HuH-7.5 (cell line): ENCODE data around the gene SEC31B.
A peak's percentile ranks its signal among the peaks of the same experiment; 100 is the strongest.

Experiments used
- DNase-seq: peaks from one replicate; pipeline ENCODE4 v3.0.0; 2011; ENCODE audit warnings: low spot score

The SEC31B gene

GRCh38 chr10:100519311-100520051, at the start of gene SEC31B:
Gene SEC31B, minus strand, starts transcription at chr10:100519861. Its CDS starts 2,909 bp downstream, at chr10:100516952.
- peak; percentile 78 for DNase-seq

GRCh38 chr10:100568912-100569311, 49.3 kb upstream of the SEC31B start:
- no peak for DNase-seq

- no peak for DNase-seq
These were observed 48.2 kb upstream of the SEC31B start for GRCh38 chr10:100567826-100568225.

GRCh38 chr10:100567249-100567648, 47.6 kb upstream of the SEC31B start:
- DNase-seq, result no peak

GRCh38 chr10:100566561-100566960, 46.9 kb upstream of the SEC31B start:
- no peak for DNase-seq

- no peak for DNase-seq
These were observed 45.7 kb upstream of the SEC31B start for GRCh38 chr10:100565206-100565985.

GRCh38 chr10:100562008-100562672, 42.5 kb upstream of the SEC31B start:
- DNase-seq, result peak; percentile 85

GRCh38 chr10:100561005-100561404, 41.3 kb upstream of the SEC31B start:
- no peak for DNase-seq

GRCh38 chr10:100560248-100560647, 40.6 kb upstream of the SEC31B start:
- no peak for DNase-seq

GRCh38 chr10:100554902-100555301, 35.2 kb upstream of the SEC31B start:
- peak; percentile 56 for DNase-seq

GRCh38 chr10:100553929-100554328, 34.3 kb upstream of the SEC31B start:
- no peak for DNase-seq

- no peak for DNase-seq
These were observed 32.1 kb upstream of the SEC31B start for GRCh38 chr10:100551738-100552137.

- no peak for DNase-seq
These were observed 31.5 kb upstream of the SEC31B start for GRCh38 chr10:100551196-100551595.

GRCh38 chr10:100544950-100545349, 25.3 kb upstream of the SEC31B start:
- DNase-seq, result no peak

GRCh38 chr10:100537475-100537874, 17.8 kb upstream of the SEC31B start:
- DNase-seq, result no peak

GRCh38 chr10:100535715-100536353, 16.2 kb upstream of the SEC31B start, which contains the start of gene HIF1AN:
Gene HIF1AN, plus strand, starts transcription at chr10:100535943. Its CDS starts 16 bp downstream, at chr10:100535959.
- DNase-seq, result peak; percentile 79

GRCh38 chr10:100535338-100535714, 15.7 kb upstream of the SEC31B start:
- DNase-seq, result no peak

GRCh38 chr10:100534726-100535125, 15.1 kb upstream of the SEC31B start:
- no peak for DNase-seq

GRCh38 chr10:100531761-100532160, 12.1 kb upstream of the SEC31B start:
- no peak for DNase-seq

GRCh38 chr10:100529475-100530298, 10.0 kb upstream of the SEC31B start, which contains the start of gene NDUFB8:
Gene NDUFB8, minus strand, starts transcription at chr10:100529871. Its CDS starts 20 bp downstream, at chr10:100529851.
- peak; percentile 80 for DNase-seq

GRCh38 chr10:100528921-100529474, 9.3 kb upstream of the SEC31B start:
- no peak for DNase-seq
